DND-41 (cell line): Measurements from ENCODE around the gene OR2AE1.

ENCODE experiments used
- EZH2 ChIP-seq: IDR thresholded peaks from 3 replicates; pipeline ENCODE4 v1.6.1; 2012; ENCODE audit warnings: borderline replicate concordance, low read depth, mild to moderate bottlenecking, moderate library complexity, low read length, inconsistent platforms; ENCODE audit not compliant: severe bottlenecking
- TF ChIP-seq, protein P1 (sequence below): IDR thresholded peaks from 2 replicates; pipeline ENCODE4 v1.5.1; 2012; ENCODE audit warnings: borderline replicate concordance, low read length, moderate library complexity, mild to moderate bottlenecking; ENCODE audit not compliant: poor library complexity, severe bottlenecking; ENCODE audit errors: extremely low read depth

DNA sequence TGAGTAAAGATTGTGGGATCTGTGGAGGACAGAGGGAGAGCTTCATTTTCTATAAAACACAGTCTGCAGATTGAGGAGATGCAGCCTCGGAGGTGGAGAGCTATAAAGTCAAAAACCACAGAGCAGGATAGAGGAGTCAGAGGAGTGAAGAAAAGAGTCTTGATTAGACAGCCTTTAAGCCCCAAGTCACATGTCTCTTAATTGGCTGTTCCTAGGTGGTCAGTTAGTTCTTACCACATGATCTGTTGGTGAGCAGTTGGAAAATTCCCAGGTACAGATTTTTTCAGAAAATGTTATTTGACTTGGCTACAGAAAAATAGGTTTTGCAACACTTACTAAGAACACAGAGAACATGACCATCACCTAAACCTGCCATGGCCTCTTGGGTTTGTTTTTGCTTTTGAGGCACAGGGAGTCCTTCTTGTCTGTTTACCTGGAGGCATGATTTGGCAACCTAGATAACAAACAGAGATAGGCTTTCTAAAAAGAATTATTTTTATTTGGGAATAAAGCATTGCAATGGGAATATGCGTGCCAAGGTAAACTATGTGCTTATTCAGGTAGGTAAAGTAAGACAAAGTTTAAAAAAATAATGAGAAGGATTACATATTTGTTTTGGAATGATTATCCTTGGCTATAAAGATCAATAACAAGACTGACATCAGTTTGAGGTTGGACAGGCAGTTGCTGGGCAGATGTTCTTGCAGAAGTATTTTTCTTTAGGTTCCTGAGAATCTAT, 49.6 kb downstream of the OR2AE1 start:
- TF ChIP-seq, protein P1, sequence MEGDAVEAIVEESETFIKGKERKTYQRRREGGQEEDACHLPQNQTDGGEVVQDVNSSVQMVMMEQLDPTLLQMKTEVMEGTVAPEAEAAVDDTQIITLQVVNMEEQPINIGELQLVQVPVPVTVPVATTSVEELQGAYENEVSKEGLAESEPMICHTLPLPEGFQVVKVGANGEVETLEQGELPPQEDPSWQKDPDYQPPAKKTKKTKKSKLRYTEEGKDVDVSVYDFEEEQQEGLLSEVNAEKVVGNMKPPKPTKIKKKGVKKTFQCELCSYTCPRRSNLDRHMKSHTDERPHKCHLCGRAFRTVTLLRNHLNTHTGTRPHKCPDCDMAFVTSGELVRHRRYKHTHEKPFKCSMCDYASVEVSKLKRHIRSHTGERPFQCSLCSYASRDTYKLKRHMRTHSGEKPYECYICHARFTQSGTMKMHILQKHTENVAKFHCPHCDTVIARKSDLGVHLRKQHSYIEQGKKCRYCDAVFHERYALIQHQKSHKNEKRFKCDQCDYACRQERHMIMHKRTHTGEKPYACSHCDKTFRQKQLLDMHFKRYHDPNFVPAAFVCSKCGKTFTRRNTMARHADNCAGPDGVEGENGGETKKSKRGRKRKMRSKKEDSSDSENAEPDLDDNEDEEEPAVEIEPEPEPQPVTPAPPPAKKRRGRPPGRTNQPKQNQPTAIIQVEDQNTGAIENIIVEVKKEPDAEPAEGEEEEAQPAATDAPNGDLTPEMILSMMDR: no peak
- no peak for TF ChIP-seq EZH2
